Amygdala (tissue), 56 donors: Measurements from ENCODE around the gene FAM151B.

ENCODE experiments used
- DNase-seq, 56 donors: peaks; one replicate each; lab custom pipeline; 2025; lab: John Stamatoyannopoulos, UW

FAM151B gene

GRCh38 chr5:80502800-80503199 lies 14.9 kb downstream of the FAM151B start:
- no peak for DNase-seq

GRCh38 chr5:80503641-80504040 lies 15.7 kb downstream of the FAM151B start:
- DNase-seq, result no peak

GRCh38 chr5:80504833-80505232 lies 16.9 kb downstream of the FAM151B start:
- DNase-seq, result no peak

GRCh38 chr5:80507663-80508062 lies 19.8 kb downstream of the FAM151B start:
- no peak for DNase-seq

- no peak for DNase-seq
Observed at GRCh38 chr5:80508844-80509243, 20.9 kb downstream of the FAM151B start.

GRCh38 chr5:80509362-80509761 lies 21.5 kb downstream of the FAM151B start:
- no peak for DNase-seq

GRCh38 chr5:80516826-80517225 lies 28.9 kb downstream of the FAM151B start:
- DNase-seq, result no peak

- DNase-seq, result no peak
Observed at GRCh38 chr5:80540691-80541090, 52.8 kb downstream of the FAM151B start.

- no peak for DNase-seq
Observed at GRCh38 chr5:80541392-80541791, 53.5 kb downstream of the FAM151B start.

GRCh38 chr5:80554646-80555045 lies 66.7 kb downstream of the FAM151B start:
- DNase-seq, result no peak

GRCh38 chr5:80555099-80555498 lies 67.2 kb downstream of the FAM151B start:
- no peak for DNase-seq

GRCh38 chr5:80559244-80559643 lies 71.3 kb downstream of the FAM151B start:
- no peak for DNase-seq

- no peak for DNase-seq
Observed at GRCh38 chr5:80565330-80565729, 77.4 kb downstream of the FAM151B start.

GRCh38 chr5:80566711-80567259 lies 78.9 kb downstream of the FAM151B start:
- no peak for DNase-seq

- DNase-seq, result no peak
Observed at GRCh38 chr5:80568251-80568650, 80.4 kb downstream of the FAM151B start.

GRCh38 chr5:80569086-80569960 lies 81.4 kb downstream of the FAM151B start:
- no peak for DNase-seq

- no peak for DNase-seq
Observed at GRCh38 chr5:80569961-80570786, 82.3 kb downstream of the FAM151B start, which contains the start of gene ANKRD34B. TSS of gene ANKRD34B (minus strand) at chr5:80570280. CDS start at chr5:80560019, 10,261 bp downstream.

GRCh38 chr5:80573062-80573461 lies 85.2 kb downstream of the FAM151B start:
- no peak for DNase-seq

- no peak for DNase-seq
Observed at GRCh38 chr5:80576383-80576782, 88.5 kb downstream of the FAM151B start.

- no peak for DNase-seq
Observed at GRCh38 chr5:80577707-80578106, 89.8 kb downstream of the FAM151B start.

GRCh38 chr5:80579050-80579449 lies 91.2 kb downstream of the FAM151B start:
- DNase-seq, result no peak
